G401 (cell line): ENCODE data around the gene LLGL1. TPM values are rescaled to one million over a fixed set of nuclear protein-coding genes. Genes with fewer than 3 reads are reported as not detected.

Source experiments
- DNase-seq: peaks from one replicate; pipeline ENCODE4 v3.0.0-alpha.2; 2015; ENCODE audit warnings: low spot score
- in situ Hi-C: cut with HindIII; loops from 2 replicates; pipeline ENCODE4 v1.10.0; 2016; ENCODE audit warnings: low sequenced_read_pairs, mixed read lengths
- total RNA-seq: library from RNA; depleted of rRNA; stranded (reverse); fragments of >200 nt; shearing (Covaris generic); gene quantifications from 2 replicates; pipeline ENCODE4 v1.2.3, GENCODE V29; 2014; rRNA removed

The LLGL1 gene
- 67.1 and 74.6 TPM in 2 replicates for total RNA-seq

GRCh38 chr17:18225121-18225641 lies at the start of gene LLGL1:
LLGL1 (plus strand) TSS chr17:18225635; CDS start chr17:18225683, 48 bp downstream.
- DNase-seq: peak; percentile 94

GRCh38 chr17:18176176-18176575 lies 49.3 kb upstream of the LLGL1 start:
- in situ Hi-C loops: no loop called here
- DNase-seq: no peak

More at GRCh38 chr17:18225121-18225641, at the start of gene LLGL1:
- in situ Hi-C loops: no loop called here

GRCh38 chr17:18177133-18177532 lies 48.3 kb upstream of the LLGL1 start:
- no peak for DNase-seq
- in situ Hi-C loops: no loop called here

- no peak for DNase-seq
- in situ Hi-C loops: no loop called here
These were observed 47.7 kb upstream of the LLGL1 start for GRCh38 chr17:18177722-18178121.

- DNase-seq: no peak
- in situ Hi-C loops: no loop called here
These were observed 46.2 kb upstream of the LLGL1 start for GRCh38 chr17:18179196-18179595.

GRCh38 chr17:18179804-18180203 lies 45.6 kb upstream of the LLGL1 start:
- no peak for DNase-seq
- in situ Hi-C loops: no loop called here

DNA sequence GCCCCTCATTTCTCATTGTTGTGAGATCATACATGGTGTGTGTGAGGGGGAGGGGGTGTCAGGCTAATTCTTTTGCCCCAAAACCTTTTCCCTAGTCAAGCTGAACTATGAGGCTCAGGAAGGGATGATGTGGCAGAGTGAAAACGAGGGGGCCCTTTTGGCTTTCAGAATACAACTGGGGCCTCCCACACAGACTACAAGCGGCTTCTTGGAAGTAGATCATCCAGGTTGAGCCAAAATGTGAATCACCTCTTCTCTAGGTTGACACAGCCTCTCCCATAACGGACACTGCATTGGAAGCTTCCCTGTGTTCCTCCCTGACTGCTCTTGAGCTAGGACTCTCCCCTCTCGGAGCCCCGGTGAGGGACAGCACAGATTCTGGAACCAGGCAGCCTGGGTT lies 44.1 kb upstream of the LLGL1 start:
- in situ Hi-C loops: no loop called here
- DNase-seq: no peak

DNA sequence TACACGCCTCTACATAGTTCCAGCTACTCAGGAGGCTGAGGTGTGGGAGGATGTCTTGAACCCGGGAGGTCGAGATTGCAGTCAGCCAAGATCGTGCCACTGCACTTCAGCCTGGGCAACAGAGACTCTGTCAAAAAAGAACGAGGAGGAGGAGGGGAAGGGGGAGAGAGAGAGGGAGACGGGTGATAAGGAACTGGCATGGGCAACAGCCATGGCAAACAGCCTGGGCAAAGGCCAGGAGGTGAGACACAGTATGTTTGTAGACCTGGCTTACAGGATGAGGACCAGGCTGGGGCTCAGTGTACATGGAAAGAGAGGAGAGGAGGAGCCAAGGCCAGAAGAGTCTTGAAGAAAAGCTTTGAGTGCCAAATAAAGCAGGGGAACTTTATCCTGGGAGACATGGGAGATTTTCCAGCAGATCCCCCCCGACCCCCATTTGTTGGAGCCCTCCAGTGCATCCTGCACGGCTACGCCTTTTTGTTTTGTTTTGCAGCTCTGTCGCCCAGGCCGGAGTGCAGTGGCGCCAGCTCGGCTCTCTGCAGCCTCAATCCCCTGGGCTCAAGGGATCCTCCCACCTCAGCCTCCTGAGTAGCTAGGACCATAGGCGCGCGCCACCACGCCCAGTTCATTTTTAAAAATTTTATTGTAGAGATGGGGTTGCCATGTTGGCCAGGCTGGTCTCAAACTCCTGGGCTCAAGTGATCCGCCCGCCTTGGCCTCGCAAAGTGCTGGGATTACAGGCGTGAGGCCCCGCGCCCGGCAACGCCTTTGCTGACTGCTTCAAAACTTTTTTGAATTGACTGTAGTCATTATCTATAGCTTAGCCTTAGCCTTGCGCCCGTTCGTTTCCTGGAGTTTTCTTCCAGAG lies 43.1 kb upstream of the LLGL1 start:
- in situ Hi-C loops: no loop called here
- DNase-seq: no peak

DNA sequence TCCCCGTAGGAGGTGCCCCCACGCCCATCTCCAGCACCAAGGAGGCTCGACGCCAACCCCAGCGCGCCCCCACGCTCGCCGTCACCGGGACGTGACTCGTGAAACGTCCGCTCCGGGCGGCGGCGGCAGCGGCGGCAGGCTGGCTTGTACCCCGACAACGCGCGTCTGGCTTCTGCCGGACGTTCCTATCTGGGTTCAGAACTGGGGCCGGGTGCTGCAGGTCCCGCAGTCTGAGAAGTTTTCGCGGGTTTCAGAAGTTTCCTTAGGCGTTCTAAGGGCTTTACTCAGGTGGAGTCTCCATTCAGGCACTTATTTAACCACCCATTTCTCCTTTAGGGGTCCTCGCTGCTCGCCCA lies 42.5 kb upstream of the LLGL1 start:
- in situ Hi-C loops: no loop called here
- DNase-seq: no peak

DNA sequence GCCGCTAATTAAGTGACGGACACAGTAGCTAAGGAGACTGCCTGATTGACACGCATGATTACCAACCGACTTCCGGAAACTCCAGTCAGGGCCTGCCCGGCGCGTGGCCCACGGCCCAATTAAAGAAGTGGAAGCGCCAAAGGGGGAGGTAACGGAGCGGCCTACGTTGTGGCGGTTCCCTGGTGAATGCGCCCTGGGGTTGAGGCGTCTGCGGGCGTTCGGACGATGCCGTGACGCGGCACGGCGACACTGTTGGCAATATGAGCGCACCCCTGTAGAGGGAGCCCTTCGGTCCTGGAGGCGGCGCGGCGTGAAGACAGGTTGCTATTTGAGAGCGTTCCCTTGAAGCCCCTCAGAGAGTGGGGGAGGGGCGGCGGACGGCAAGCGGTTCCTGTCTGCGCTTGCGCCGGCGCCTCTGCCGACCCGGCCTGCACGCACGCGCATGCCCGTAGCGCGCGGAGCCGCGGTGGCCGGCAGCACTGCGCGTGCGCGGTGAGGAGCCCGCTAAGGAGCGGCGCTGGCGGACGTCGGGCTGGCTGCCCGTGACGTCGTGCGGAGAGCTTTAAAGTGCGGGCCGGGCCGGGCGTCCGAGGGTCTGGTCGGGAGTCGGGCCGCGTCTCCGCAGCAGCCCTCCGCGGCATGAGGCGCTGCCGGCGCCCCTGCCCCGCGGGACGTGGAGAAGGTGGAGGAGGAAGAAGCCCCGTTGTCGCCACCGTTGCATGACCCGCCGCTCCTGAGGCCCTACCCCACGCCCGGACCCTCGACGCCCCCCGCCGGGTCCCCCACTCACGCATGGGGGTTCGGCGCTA lies 41.9 kb upstream of the LLGL1 start, which contains the start of gene ALKBH5:
TSS of gene ALKBH5 (plus strand) at position 495 of the 809 bp plus-strand sequence. CDS start 416 bp downstream, outside the sequence.
- DNase-seq: peak; percentile 100
- in situ Hi-C loops: no loop called here

DNA sequence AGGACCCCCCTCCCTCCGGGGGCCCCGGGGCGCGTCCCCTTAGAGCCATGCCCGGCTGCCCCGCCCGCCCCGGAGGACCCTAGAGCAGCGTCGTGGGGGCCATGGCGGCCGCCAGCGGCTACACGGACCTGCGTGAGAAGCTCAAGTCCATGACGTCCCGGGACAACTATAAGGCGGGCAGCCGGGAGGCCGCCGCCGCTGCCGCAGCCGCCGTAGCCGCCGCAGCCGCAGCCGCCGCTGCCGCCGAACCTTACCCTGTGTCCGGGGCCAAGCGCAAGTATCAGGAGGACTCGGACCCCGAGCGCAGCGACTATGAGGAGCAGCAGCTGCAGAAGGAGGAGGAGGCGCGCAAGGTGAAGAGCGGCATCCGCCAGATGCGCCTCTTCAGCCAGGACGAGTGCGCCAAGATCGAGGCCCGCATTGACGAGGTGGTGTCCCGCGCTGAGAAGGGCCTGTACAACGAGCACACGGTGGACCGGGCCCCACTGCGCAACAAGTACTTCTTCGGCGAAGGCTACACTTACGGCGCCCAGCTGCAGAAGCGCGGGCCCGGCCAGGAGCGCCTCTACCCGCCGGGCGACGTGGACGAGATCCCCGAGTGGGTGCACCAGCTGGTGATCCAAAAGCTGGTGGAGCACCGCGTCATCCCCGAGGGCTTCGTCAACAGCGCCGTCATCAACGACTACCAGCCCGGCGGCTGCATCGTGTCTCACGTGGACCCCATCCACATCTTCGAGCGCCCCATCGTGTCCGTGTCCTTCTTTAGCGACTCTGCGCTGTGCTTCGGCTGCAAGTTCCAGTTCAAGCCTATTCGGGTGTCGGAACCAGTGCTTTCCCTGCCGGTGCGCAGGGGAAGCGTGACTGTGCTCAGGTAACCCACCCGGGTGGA lies 41.0 kb upstream of the LLGL1 start:
- in situ Hi-C loops: no loop called here
- DNase-seq: no peak

DNA sequence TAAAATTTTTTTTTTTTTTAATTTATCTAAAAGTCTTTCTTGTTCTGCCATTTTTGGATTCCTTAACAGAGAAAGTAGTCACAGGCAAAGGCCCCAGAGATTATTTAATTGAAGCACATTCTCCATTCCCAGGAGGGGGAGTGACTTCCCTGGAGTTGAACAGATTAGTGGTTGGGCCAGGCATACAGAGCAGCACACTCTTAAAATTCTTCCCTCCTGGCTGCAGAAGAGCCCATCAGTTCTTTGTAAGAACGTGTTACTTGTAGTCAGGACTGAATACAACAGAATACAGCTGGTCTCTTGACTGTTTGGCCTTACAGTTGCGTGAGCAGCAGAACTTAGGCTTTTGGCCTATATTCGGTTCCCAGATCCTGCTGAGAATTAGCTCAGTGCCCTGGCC lies 40.0 kb upstream of the LLGL1 start:
- in situ Hi-C loops: no loop called here
- no peak for DNase-seq

GRCh38 chr17:18185832-18186626 lies 39.4 kb upstream of the LLGL1 start:
- no peak for DNase-seq

DNA sequence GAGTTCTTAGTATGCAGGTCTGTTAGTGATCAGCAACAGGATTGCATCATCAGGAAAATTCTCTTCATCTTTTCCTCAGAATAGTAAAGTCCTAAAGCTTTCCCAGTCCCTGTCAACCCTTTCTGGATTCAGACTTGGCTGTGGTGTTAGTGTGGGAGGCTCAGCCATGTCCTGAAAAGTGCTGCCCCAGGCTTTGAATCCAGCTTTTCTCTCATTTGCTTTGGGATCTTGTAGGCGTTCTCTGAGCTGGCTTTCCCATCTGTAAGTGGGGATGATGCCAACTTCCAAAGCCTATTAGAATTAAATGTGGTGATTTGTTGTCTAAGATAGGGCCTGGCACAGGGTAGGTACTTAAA lies 38.8 kb upstream of the LLGL1 start:
- in situ Hi-C loops: no loop called here
- DNase-seq: no peak

More at GRCh38 chr17:18185832-18186626, 39.4 kb upstream of the LLGL1 start:
- in situ Hi-C loops: no loop called here

GRCh38 chr17:18187226-18187625 lies 38.2 kb upstream of the LLGL1 start:
- in situ Hi-C loops: no loop called here
- DNase-seq: no peak

DNA sequence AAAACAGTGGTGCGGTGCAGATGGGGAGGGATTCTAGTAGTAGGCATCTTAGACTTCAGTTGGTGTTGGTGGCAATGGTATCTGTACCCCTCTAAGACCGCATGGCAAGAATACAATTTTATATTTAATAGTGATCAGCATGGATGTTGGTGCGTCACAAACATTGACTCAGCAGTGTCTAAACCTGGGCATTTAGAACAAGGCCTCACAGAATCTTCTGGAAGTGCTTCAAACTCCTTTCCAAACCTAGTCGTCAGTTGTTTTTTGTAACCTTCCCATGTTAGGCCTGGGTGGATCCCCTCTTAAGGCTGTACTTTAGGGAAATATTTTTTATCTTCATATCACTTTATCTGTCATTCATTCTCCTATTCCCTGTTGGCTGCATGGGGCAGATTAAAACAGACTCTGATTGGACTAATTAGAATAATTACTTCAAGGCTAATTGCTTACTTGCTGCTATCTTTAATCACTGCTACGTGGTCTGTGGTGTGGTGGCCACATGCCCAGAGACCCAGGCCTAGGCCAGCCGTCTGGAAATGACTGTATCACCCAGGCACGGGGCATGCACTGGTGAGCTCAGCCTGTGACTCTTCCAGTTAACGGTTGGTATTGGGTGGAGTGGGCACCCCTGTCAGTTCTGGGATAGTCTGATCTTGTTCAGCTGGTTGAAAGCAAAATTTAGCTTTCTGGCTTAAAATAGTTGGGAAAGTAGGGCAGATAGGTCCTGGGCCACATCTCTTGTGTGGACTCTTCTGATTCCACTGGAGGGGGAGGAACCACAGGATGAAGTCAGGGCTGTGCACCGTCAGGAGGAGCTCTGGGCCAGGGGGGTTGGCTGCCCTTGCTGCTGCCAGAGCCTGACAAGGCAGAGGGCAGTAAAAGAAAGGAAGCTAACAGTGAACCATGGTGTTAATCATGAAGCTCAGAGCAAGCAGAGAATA lies 37.3 kb upstream of the LLGL1 start:
- in situ Hi-C loops: no loop called here
- DNase-seq: no peak

DNA sequence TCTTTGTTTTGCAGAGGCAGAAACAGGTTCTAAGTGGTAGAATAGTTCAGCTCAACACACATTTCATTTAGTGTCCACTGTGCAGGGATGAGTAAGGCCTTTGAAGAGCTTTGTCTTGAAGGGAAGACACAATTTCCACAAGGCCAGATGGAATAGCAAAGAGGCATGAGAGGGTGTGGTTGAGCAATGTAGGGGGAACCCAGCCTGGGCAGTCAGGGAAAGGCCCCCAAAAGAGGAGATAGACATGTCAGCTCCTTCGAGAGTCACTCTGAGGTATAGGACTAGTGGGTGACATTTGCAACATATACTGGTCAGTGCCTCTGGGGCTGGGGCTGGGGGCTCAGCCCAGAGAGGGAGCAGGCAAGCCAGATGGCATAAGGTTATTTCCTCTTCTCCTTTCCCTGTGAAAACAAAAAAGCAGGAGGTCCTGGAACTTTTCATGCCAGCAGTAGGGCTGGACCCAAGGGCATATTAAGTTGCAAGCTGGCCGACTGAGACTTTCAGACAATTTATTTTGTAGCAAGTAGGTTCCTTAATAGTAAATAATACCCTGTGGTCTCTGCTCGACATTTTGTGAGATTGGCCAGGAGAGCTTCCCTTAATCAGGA lies 34.7 kb upstream of the LLGL1 start:
- DNase-seq: no peak

More for the DNA sequence above, 34.7 kb upstream of the LLGL1 start:
- in situ Hi-C loops: no loop called here
